SU-DHL-6 (cell line): ENCODE measurements around the gene EPB41L1.

Experiments used
- H2AFZ ChIP-seq: fragments of 200-600 bp; sonication (generic); 2 replicates; pipeline ENCODE4 v1.6.1; 2014; ENCODE audit warnings: low read depth, mild to moderate bottlenecking, moderate library complexity, mixed read lengths, antibody characterized with exemption, low read length; ENCODE audit not compliant: severe bottlenecking
- H3F3A ChIP-seq: fragments of 200-600 bp; shearing (Covaris generic); 2 replicates; pipeline ENCODE4 v1.6.0; 2016; ENCODE audit warnings: antibody characterized with exemption, mild to moderate bottlenecking; ENCODE audit not compliant: insufficient read depth
- H3K27ac ChIP-seq: fragments of 200-600 bp; sonication (generic); 2 replicates; pipeline ENCODE4 v1.5.1; 2016; ENCODE audit warnings: low read depth, mild to moderate bottlenecking, low read length, moderate library complexity, mixed read lengths
- H3K27me3 ChIP-seq: fragments of 200-600 bp; sonication (generic), shearing (Covaris generic); 2 replicates; pipeline ENCODE4 v1.6.0; 2014; ENCODE audit warnings: mild to moderate bottlenecking, low read length
- H3K36me3 ChIP-seq: fragments of 200-600 bp; sonication (generic); 2 replicates; pipeline ENCODE4 v1.6.1; 2014; ENCODE audit warnings: mild to moderate bottlenecking, low read length, mixed read lengths
- H3K4me2 ChIP-seq: fragments of 300-600, 200-600 bp; shearing (Covaris generic), sonication (generic); 2 replicates; pipeline ENCODE4 v1.6.0; 2014; ENCODE audit warnings: low read length, low read depth, mild to moderate bottlenecking; ENCODE audit not compliant: poor library complexity, severe bottlenecking
- H3K4me3 ChIP-seq: fragments of 200-600 bp; sonication (generic); 2 replicates; pipeline ENCODE4 v1.5.1; 2014; ENCODE audit warnings: antibody characterized with exemption, low read length, mild to moderate bottlenecking, mixed read lengths; ENCODE audit not compliant: insufficient read depth, poor library complexity, severe bottlenecking
- H3K79me2 ChIP-seq: fragments of 200-600 bp; sonication (generic); 2 replicates; pipeline ENCODE4 v1.6.1; 2014; ENCODE audit warnings: mild to moderate bottlenecking, low read length, moderate library complexity; ENCODE audit not compliant: insufficient read depth
- H3K9ac ChIP-seq: fragments of 200-600 bp; sonication (generic); 2 replicates; pipeline ENCODE4 v1.7.0; 2014; ENCODE audit warnings: mild to moderate bottlenecking, low read length
- H3K9me2 ChIP-seq: fragments of 200-600 bp; sonication (generic); replicated peaks from 2 replicates; pipeline ENCODE4 v1.6.1; 2014; ENCODE audit warnings: low read length; ENCODE audit not compliant: insufficient read depth
- H3K9me3 ChIP-seq: fragments of 200-600 bp; sonication (generic); 2 replicates; pipeline ENCODE4 v1.6.1; 2014; ENCODE audit warnings: low read length, mixed read lengths; ENCODE audit not compliant: insufficient read depth
- H4K20me1 ChIP-seq: fragments of 200-600 bp; sonication (generic); 2 replicates; pipeline ENCODE4 v1.6.1; 2014; ENCODE audit warnings: low read depth, mild to moderate bottlenecking, antibody characterized with exemption, low read length, moderate library complexity, mixed read lengths
- CTCF ChIP-seq: fragments of 200-600 bp; sonication (generic); IDR thresholded peaks from one replicate; pipeline ENCODE4 v1.5.1; 2017; ENCODE audit warnings: antibody characterized with exemption, mild to moderate bottlenecking, low read length, moderate library complexity; ENCODE audit not compliant: insufficient read depth, poor library complexity, severe bottlenecking
- EZH2phosphoT487 ChIP-seq: fragments of 200-600 bp; sonication (generic), shearing (Covaris generic); conservative IDR thresholded peaks from 2 replicates; pipeline ENCODE4 v1.6.1; 2018; ENCODE audit warnings: mild to moderate bottlenecking, antibody characterized with exemption, low read length, moderate library complexity, mixed read lengths

EPB41L1 gene

DNA sequence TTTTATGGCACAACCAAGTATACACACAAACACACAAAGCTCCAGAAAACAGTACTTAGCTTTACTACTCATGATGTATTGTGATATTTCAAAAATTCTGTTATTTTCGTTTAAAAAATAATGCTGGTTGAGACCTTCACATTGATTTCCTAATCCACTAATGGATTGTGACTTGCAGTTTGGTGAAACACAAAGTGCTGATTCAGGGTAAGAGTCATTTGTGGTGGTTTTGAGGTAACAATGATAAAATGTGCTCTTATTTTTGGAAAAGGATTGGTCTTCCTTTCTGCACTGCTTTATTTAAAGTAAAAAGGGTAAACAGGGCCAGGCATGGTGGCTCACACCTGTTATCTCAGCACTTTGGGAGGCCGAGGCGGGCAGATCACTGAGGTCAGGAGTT is 83.6 kb downstream of the EPB41L1 start:
- H4K20me1 ChIP-seq, result no peaks in the 10 kb centered on the region; the same call in 1 of the 2 replicates
- no peak overlapping the region for H3K9ac ChIP-seq
- no peaks in the 10 kb centered on the region for H3F3A ChIP-seq
- H3K27me3 ChIP-seq, result no peaks in the 10 kb centered on the region
- no peaks in the 10 kb centered on the region for H3K9me3 ChIP-seq
- no peak overlapping the region for H3K4me2 ChIP-seq
- H3K36me3 ChIP-seq, result peaks cover 3% of the 10 kb centered on the region; the same call in 1 of the 2 replicates
- H3K27ac ChIP-seq, result no peak overlapping the region
- H2AFZ ChIP-seq, result no peak overlapping the region
- TF ChIP-seq EZH2phosphoT487 (no peak), CTCF (no peak)
- no peak overlapping the region for H3K4me3 ChIP-seq
- H3K79me2 ChIP-seq, result peaks cover 44% of the 10 kb centered on the region
- no peaks in the 10 kb centered on the region for H3K9me2 ChIP-seq

DNA sequence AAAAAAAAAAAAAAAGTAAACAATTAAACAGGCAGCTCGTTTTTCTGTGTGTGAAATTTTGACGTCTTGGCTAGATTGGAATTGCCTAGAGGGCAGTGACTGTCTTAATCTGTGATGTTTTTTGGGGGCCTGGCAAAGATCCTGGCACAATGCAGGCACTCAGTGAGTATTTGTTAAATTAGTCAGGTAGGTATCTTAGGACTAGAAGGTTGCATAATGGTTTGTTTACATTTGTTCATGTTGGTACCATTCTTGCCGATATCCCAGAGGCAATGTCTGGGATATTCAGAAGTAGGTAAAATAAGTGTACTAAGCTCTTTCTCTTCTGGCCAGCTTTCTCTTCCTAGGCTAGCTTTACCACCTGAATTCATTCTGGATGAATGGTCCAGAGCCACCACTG is 84.2 kb downstream of the EPB41L1 start:
- Histone ChIP-seq H4K20me1 (no peaks in the 10 kb centered on the region; the same call in 1 of the 2 replicates), H3K36me3 (peaks cover 4% of the 10 kb centered on the region; the same call in 1 of the 2 replicates), H3K4me2 (no peak overlapping the region), H2AFZ (no peak overlapping the region), H3K9me3 (no peaks in the 10 kb centered on the region), H3K27ac (no peak overlapping the region), H3K79me2 (peaks cover 49% of the 10 kb centered on the region), H3K9ac (no peak overlapping the region), H3F3A (no peaks in the 10 kb centered on the region), H3K9me2 (no peaks in the 10 kb centered on the region), H3K27me3 (no peaks in the 10 kb centered on the region), H3K4me3 (no peak overlapping the region)
- TF ChIP-seq EZH2phosphoT487 (no peak), CTCF (no peak)

DNA sequence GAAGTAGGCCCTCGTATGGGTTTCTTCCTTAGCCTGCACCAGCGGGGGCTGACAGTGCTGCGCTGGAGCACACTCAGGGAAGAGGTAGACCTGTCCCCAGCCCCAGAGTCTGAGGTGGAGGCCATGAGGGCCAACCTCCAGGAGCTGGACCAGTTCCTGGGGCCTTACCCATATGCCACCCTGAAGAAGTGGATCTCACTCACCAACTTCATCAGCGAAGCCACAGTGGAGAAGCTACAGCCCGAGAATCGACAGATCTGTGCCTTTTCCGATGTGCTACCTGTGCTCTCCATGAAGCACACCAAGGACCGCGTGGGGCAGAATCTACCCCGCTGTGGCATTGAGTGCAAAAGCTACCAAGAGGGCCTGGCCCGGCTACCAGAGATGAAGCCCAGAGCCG is 85.5 kb downstream of the EPB41L1 start:
- Histone ChIP-seq H3K9me2 (no peaks in the 10 kb centered on the region), H3K36me3 (peaks cover 4% of the 10 kb centered on the region; the same call in 1 of the 2 replicates), H3K27ac (no peak overlapping the region), H3K4me3 (no peak overlapping the region), H3K4me2 (no peak overlapping the region), H3K27me3 (no peaks in the 10 kb centered on the region), H3K79me2 (peaks cover 49% of the 10 kb centered on the region), H2AFZ (no peak overlapping the region), H3K9me3 (no peaks in the 10 kb centered on the region), H3F3A (no peaks in the 10 kb centered on the region), H3K9ac (no peak overlapping the region), H4K20me1 (no peaks in the 10 kb centered on the region; the same call in 1 of the 2 replicates)
- no peak for TF ChIP-seq EZH2phosphoT487
- no peak for TF ChIP-seq CTCF
